HG02588 (cell line): ENCODE data around the gene SLC9A1.
"Not testable (repeated sequence)": the region's sequence is repeated elsewhere in the genome, so short reads cannot be mapped to it uniquely, and the experiment has no call there.

Experiments
- ATAC-seq: cut with Tn5 transposase; IDR thresholded peaks from one replicate; pipeline ENCODE4 v1.9.1; 2021; ENCODE audit warnings: mild to moderate bottlenecking, moderate library complexity; ENCODE audit not compliant: unreplicated experiment

Gene SLC9A1

GRCh38 chr1:27154991-27155781 is at the start of gene SLC9A1:
Gene SLC9A1, minus strand, starts transcription at chr1:27155125. Its CDS starts 791 bp downstream, at chr1:27154334.
- ATAC-seq = peak; percentile 89

DNA sequence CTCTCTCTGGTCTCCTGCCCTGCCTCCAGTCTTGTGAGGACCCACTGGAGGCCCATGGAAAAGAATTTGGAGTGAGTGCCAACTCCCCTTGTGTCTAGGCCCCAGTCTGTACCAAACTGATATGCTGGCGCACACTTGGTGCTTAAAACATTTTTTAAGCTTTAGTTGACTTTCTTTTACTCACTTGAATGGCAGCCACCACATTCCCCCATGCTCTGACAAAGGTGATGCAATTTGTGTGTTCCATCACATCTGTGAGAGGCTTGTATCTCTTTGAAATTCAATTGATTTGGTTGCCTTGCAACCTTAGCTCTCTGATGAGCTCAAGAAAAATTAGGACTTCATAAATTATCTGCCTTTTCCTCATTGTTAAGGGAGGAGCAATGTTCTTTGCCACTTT is 49.0 kb upstream of the SLC9A1 start:
- no peak for ATAC-seq

GRCh38 chr1:27201295-27201694 is 46.4 kb upstream of the SLC9A1 start:
- ATAC-seq = no peak

DNA sequence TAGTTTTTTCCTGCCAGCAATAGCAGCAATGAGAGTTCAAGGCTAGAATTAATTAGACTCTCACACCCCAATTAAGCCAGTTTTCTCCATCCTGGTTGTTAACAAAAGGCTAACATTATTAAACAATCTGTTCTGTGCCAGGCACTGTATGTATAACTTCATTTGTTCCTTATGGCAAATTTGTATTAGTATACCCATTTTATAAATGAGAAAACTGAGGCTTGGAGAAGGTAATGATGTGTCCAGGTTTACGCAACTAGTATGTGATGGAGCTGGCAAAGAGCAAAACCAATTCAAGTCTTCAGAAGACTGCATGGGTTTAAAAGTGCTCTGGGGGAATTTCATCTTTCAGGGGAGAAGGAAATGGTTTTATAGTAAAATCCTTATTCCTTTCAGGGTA is 38.3 kb upstream of the SLC9A1 start:
- no peak for ATAC-seq

- no peak for ATAC-seq
These were observed 37.2 kb upstream of the SLC9A1 start for GRCh38 chr1:27192039-27192529.

DNA sequence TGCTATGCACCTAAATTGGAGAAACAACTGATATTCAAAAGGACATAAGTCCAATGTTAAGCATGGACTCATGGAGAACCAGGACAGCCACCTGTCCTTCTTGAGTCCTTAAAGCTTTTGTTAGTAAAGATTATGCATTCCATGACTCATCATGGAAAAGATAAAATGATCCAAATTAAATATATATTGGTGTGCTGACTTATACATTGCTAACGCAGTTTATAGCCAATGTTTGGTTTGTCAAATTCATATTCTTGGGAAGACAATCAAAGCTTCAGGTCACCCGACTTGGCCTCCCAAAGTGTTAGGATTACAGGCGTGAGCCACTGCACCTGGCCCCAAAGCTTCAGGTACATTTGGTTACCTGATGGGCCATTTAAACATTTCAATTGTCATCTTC is 29.7 kb upstream of the SLC9A1 start:
- ATAC-seq = not testable (repeated sequence)

GRCh38 chr1:27179979-27180378 is 25.1 kb upstream of the SLC9A1 start:
- ATAC-seq = no peak

DNA sequence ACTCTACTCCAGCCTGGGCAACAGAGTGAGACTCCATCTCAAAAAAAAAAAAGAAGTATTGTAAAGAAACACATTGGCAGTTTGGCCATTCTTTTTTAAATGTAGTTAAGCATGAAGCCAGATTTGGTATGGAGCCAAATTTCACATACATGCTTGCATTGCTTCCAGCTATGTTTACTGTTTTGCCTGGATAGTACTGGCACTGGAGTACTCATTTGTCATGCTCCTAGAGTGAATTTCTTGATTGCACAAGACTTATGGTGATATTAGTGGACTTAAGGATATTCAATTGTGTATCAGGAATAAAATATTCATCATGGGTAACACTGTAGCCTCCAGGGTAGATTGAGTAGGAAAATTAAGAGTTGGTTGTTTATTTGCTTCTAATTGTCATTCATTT is 24.5 kb upstream of the SLC9A1 start:
- ATAC-seq = no peak

DNA sequence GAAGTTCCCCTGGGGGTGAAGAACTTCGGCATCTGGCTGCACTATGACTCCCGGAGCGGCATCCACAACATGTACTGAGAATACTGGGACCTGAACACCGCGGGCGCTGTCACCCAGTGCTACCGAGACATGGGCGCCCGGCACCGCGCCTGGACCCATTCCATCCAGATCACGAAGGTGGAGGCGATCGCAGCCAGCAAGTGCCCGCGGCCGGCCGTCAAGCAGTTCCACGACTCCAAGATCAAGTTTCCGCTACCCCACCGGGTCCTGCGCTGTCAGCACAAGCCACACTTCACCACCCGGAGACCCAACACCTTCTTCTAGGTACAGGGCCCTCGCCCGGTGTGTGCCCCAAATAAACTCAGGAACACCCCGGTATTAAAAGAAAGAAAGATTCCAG is 22.0 kb upstream of the SLC9A1 start:
- no peak for ATAC-seq

- ATAC-seq = no peak
These were observed 21.4 kb upstream of the SLC9A1 start for GRCh38 chr1:27176323-27176722.

GRCh38 chr1:27172992-27173391 is 18.1 kb upstream of the SLC9A1 start:
- not testable (repeated sequence) for ATAC-seq

GRCh38 chr1:27166929-27167328 is 12.0 kb upstream of the SLC9A1 start:
- ATAC-seq = no peak

DNA sequence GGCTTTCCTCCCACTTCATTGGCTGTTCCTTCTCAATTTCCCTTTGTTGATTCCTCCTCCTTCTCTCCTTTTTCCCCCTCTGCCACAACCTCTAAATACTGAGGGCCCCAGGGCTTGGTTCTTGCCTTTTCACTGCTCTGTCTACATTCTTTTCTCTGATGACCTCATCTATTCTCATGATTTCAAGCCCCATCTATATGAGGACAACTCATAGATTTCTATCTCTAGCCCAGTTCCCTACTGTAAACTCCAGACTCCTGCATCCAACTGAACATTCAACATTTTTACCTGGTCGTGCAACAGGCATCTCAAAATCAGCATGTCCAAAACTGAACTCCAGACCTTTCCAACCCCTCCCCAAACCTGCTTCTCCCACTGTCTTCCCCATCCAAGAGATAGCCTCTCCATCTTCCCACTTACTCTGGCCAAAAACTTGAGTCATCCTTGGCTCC is 11.5 kb upstream of the SLC9A1 start:
- no peak for ATAC-seq

- no peak for ATAC-seq
These were observed 8.2 kb upstream of the SLC9A1 start for GRCh38 chr1:27163093-27163492.

GRCh38 chr1:27162090-27162489 is 7.2 kb upstream of the SLC9A1 start:
- ATAC-seq = no peak

DNA sequence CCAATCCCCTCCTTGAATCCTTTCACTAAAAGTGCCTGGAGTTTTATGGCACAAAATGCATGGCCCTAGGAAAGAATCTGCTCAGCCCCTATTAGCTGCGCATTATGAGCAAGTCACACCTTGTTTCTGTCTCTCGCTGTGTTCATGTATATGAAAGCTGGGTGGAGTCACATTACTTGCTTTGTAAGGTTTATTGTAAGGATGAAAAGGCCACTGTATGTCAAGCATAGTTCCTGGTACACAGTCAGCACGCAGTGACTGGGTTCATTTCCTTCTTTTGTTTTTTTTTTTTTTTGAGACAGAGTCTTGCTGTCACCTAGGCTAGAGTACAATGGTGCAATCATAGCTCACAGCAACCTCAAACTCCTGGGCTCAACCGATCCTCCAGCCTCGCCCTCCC is 6.7 kb upstream of the SLC9A1 start:
- no peak for ATAC-seq

DNA sequence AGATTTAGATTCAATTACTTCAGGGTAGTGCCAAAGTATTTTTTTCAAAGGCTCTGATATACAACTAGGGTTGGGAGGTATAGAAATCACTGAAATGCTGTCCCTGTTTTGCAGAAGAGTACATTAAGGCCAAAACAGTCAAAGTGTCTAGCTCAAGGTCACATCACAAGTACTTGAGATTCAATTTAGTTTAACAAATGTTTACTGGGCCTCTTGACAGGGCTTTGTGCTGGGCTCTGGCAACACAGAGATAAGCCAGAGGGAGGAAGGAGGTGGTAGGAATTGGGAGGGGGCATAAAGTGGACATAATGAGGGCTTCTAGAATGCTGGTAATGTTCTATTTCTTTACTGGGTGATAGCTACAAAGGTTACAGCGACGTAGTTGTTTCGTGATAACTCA is 2.3 kb upstream of the SLC9A1 start:
- no peak for ATAC-seq

GRCh38 chr1:27154469-27154990 is 395 bp downstream of the SLC9A1 start:
- ATAC-seq = no peak

DNA sequence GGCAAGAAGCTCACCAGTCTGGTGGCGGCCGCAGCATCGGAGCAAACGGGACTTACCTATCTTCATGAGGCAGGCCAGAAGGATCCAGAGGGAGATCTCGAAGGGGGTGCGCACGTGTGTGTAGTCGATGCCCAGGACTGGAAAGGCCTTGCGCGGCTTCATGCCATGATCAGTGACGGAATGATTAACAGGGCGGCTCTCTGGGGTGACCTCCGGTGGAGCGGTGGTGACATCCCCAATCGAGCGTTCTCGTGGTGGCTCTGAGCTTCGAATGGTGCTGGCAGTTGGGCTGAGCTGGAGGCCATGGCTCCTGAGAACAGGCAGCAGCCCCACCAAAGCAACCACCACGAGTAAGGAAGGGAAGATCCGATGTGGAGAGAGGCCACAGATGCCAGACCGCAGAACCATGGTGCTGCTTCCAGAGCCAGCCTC is 982 bp downstream of the SLC9A1 start:
- no peak for ATAC-seq

GRCh38 chr1:27153549-27153886 is 1.4 kb downstream of the SLC9A1 start:
- no peak for ATAC-seq

DNA sequence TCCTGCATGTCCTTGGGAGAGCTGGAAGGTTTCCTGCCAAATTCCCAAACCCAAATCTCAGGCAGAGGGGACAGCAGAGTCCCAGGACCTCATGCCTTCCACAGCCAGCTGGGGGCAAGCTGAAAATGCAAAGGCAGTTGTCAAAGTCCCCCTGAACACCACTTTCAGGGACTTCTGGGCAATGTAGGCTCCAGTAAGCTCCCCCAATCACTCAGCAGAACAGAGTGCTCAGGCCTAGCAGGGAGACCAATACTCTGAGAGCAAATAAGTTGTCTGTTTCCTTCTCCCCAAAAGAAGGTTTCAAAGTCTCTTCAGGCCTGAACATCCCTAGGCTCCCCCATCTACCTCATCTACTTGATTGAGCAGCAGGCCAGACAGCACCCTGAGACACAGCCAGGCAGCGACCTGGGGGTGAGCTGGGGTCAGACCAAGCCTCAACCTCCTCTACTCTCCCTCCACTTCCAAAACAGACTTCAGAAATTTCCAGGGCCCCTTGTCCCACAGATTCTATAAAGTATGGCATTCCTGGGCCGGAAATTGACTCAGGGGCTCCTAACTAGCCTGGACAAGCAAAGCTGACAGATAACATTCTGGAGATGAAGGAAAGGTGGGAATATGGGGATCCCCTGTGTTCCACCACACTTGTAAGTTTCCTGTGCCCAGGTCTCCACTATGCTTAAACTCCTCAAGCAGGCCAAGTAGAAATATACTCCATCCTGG is 1.9 kb downstream of the SLC9A1 start:
- ATAC-seq = no peak
